MM.1S (cell line): Measurements from ENCODE around the gene GGPS1.

Source experiments
- DNase-seq: peaks from one replicate; pipeline ENCODE4 v3.0.0-alpha.2; 2015
- H2AFZ ChIP-seq: fragments of 300-600 bp; sonication (generic); 2 replicates; pipeline ENCODE4 v1.6.0; 2016; ENCODE audit warnings: antibody characterized with exemption, low read length
- H3F3A ChIP-seq: fragments of 300-600 bp; sonication (generic); 2 replicates; pipeline ENCODE4 v1.6.1; 2016; ENCODE audit warnings: mild to moderate bottlenecking, antibody characterized with exemption, low read length, moderate library complexity, mixed read lengths; ENCODE audit not compliant: insufficient read depth
- H3K27ac ChIP-seq: fragments of 300-600 bp; sonication (generic); 2 replicates; pipeline ENCODE4 v1.5.1; 2016; ENCODE audit warnings: mild to moderate bottlenecking, low read length
- H3K27me3 ChIP-seq: fragments of 300-600 bp; sonication (generic); replicated peaks from 2 replicates; pipeline ENCODE4 v1.6.0; 2016; ENCODE audit warnings: low read length; ENCODE audit not compliant: insufficient read depth
- H3K36me3 ChIP-seq: fragments of 300-600 bp; sonication (generic); replicated peaks from 2 replicates; pipeline ENCODE4 v1.6.1; 2016; ENCODE audit warnings: mild to moderate bottlenecking, low read length, mixed read lengths; ENCODE audit not compliant: insufficient read depth
- H3K4me1 ChIP-seq: fragments of 300-600 bp; sonication (generic); 2 replicates; pipeline ENCODE4 v1.6.1; 2016; ENCODE audit warnings: low read length, mixed read lengths
- H3K4me2 ChIP-seq: fragments of 300-600 bp; sonication (generic); 2 replicates; pipeline ENCODE4 v1.6.0; 2016; ENCODE audit warnings: low read depth, low read length
- H3K4me3 ChIP-seq: fragments of 300-600 bp; sonication (generic); 2 replicates; pipeline ENCODE4 v1.5.1; 2016; ENCODE audit warnings: low read length, mixed read lengths
- H3K79me2 ChIP-seq: fragments of 300-600 bp; sonication (generic); 2 replicates; pipeline ENCODE4 v1.6.1; 2016; ENCODE audit warnings: mixed run types, low read length, mixed read lengths
- H3K9ac ChIP-seq: fragments of 300-600 bp; sonication (generic); 2 replicates; pipeline ENCODE4 v1.6.1; 2016; ENCODE audit warnings: low read length, mixed read lengths
- H3K9me2 ChIP-seq: fragments of 300-600 bp; sonication (generic); replicated peaks from 2 replicates; pipeline ENCODE4 v1.6.1; 2016; ENCODE audit warnings: mild to moderate bottlenecking, low read length, mixed read lengths; ENCODE audit not compliant: insufficient read depth
- H3K9me3 ChIP-seq: fragments of 300-600 bp; sonication (generic); replicated peaks from 2 replicates; pipeline ENCODE4 v1.6.1; 2016; ENCODE audit warnings: mild to moderate bottlenecking, low read length, mixed read lengths; ENCODE audit not compliant: insufficient read depth
- H4K20me1 ChIP-seq: fragments of 300-600 bp; sonication (generic); 2 replicates; pipeline ENCODE4 v1.6.1; 2016; ENCODE audit warnings: mild to moderate bottlenecking, low read length, moderate library complexity, mixed read lengths; ENCODE audit not compliant: insufficient read depth
- EZH2 ChIP-seq: fragments of 300-600 bp; sonication (generic); optimal IDR thresholded peaks from 2 replicates; pipeline ENCODE3; 2017; ENCODE audit warnings: low read depth, mild to moderate bottlenecking, antibody characterized with exemption, low read length, mixed read lengths
- EZH2phosphoT487 ChIP-seq: fragments of 300-600 bp; sonication (generic); IDR thresholded peaks from 2 replicates; pipeline ENCODE4 v1.6.1; 2018; ENCODE audit warnings: antibody characterized with exemption, low read length
- TF ChIP-seq, protein P1 (sequence below): fragments of 300-600 bp; sonication (generic); IDR thresholded peaks from 2 replicates; pipeline ENCODE4 v1.5.1; 2016; ENCODE audit warnings: antibody characterized with exemption, low read length, mixed read lengths

Gene GGPS1

GRCh38 chr1:235351441-235351840, 23.1 kb downstream of the GGPS1 start:
- no peaks in the 10 kb centered on the region for H3K9me2 ChIP-seq
- no peaks in the 10 kb centered on the region for H4K20me1 ChIP-seq
- no peak overlapping the region for H3K27ac ChIP-seq
- no peak for TF ChIP-seq EZH2phosphoT487
- TF ChIP-seq EZH2: no peak
- TF ChIP-seq, protein P1, sequence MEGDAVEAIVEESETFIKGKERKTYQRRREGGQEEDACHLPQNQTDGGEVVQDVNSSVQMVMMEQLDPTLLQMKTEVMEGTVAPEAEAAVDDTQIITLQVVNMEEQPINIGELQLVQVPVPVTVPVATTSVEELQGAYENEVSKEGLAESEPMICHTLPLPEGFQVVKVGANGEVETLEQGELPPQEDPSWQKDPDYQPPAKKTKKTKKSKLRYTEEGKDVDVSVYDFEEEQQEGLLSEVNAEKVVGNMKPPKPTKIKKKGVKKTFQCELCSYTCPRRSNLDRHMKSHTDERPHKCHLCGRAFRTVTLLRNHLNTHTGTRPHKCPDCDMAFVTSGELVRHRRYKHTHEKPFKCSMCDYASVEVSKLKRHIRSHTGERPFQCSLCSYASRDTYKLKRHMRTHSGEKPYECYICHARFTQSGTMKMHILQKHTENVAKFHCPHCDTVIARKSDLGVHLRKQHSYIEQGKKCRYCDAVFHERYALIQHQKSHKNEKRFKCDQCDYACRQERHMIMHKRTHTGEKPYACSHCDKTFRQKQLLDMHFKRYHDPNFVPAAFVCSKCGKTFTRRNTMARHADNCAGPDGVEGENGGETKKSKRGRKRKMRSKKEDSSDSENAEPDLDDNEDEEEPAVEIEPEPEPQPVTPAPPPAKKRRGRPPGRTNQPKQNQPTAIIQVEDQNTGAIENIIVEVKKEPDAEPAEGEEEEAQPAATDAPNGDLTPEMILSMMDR: no peak
- no peak overlapping the region for H3K4me3 ChIP-seq
- H3K79me2 ChIP-seq: no peaks in the 10 kb centered on the region
- no peak for DNase-seq
- H3K27me3 ChIP-seq: no peaks in the 10 kb centered on the region
- H3F3A ChIP-seq: no peaks in the 10 kb centered on the region
- no peaks in the 10 kb centered on the region for H3K9me3 ChIP-seq
- H3K4me1 ChIP-seq: no peaks in the 10 kb centered on the region
- H3K4me2 ChIP-seq: no peak overlapping the region
- H3K36me3 ChIP-seq: no peaks in the 10 kb centered on the region
- no peak overlapping the region for H3K9ac ChIP-seq
- H2AFZ ChIP-seq: no peak overlapping the region

DNA sequence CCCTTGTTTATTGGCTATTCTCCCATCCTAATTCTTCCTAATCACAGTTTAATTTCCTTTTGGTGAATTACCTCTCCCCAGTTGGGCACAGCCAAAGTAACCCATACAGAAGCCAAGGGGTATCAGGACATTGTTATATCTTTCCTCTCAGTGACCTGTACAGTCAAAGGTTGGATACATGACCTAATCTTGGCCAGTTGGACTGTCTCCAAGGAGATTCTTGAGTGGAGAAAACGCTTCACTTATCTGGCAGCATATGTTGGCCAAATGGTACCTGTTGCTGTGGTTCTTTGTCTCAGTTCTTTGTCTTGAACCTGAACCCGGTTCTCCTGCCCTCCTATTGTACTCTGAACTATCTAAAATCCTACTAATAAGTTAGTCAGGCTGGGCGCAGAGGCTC, 23.5 kb downstream of the GGPS1 start:
- no peaks in the 10 kb centered on the region for H3K79me2 ChIP-seq
- no peaks in the 10 kb centered on the region for H3K36me3 ChIP-seq
- H3K4me3 ChIP-seq: no peak overlapping the region
- no peaks in the 10 kb centered on the region for H3K27me3 ChIP-seq
- TF ChIP-seq, protein P1: no peak
- TF ChIP-seq EZH2: no peak
- no peak for TF ChIP-seq EZH2phosphoT487
- no peak overlapping the region for H3K9ac ChIP-seq
- no peaks in the 10 kb centered on the region for H3K9me3 ChIP-seq
- H3K4me1 ChIP-seq: no peaks in the 10 kb centered on the region
- no peak for DNase-seq
- H4K20me1 ChIP-seq: no peaks in the 10 kb centered on the region
- H3K27ac ChIP-seq: no peak overlapping the region
- no peak overlapping the region for H2AFZ ChIP-seq
- H3F3A ChIP-seq: 0 out of 2 replicates have a peak, but pooled peaks cover 3% of the 10 kb centered on the region
- H3K9me2 ChIP-seq: no peaks in the 10 kb centered on the region
- no peak overlapping the region for H3K4me2 ChIP-seq

DNA sequence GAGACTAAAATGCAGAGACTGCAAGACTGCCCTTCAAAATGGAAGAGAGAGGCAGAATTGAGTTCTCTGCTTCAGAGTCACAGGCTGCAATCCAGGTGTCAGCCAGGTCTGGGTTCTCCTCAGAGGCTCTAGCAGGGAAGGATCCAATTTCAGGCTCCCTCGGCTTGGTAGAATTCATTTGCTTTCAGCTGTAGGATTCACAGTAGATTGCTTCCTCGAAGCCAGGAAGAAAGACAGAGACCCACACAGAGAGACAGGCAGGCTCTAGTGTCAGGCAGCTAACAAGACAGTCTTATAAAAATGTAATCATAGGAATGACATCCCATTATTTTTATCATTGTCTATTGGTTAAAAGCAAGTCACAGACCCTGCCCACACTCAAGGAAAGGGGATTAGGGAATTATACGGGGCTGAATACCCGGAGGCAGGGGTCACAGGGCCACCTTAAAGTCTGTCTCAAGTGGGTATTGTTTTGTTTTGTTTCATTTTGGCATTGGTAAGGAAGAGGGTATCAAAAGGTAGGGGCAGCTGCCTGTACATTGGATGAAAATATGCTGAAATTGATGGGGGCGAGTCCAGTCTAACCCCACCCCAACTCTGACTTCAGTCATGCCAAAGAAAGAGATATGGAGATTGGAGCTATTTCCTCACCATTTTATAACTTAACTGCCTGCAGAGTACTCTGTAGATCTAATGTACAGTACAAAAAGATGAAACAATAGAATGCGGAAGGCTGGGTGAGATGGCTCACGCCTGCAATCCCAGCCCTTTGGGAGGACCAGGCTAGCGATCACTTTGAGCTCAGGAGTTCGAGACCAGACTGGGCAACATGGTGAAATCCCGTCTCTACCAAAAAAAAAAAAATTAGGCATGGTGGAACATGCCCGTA, 29.4 kb downstream of the GGPS1 start:
- H2AFZ ChIP-seq: no peak overlapping the region
- TF ChIP-seq EZH2phosphoT487 (no peak), EZH2 (no peak)
- TF ChIP-seq, protein P1: no peak

More for the DNA sequence above, 29.4 kb downstream of the GGPS1 start:
- Histone ChIP-seq H4K20me1 (no peaks in the 10 kb centered on the region), H3K9ac (no peak overlapping the region), H3K27me3 (no peaks in the 10 kb centered on the region), H3K27ac (no peak overlapping the region), H3K9me2 (no peaks in the 10 kb centered on the region), H3F3A (0 out of 2 replicates have a peak, but pooled peaks cover 4% of the 10 kb centered on the region), H3K79me2 (no peaks in the 10 kb centered on the region), H3K4me3 (no peak overlapping the region), H3K4me1 (no peaks in the 10 kb centered on the region), H3K9me3 (no peaks in the 10 kb centered on the region), H3K4me2 (no peak overlapping the region), H3K36me3 (no peaks in the 10 kb centered on the region)
- DNase-seq: no peak
